ENCODE data around the gene TNFRSF18.

TNFRSF18 gene

GRCh38 chr1:1240348-1240732 lies 33.9 kb upstream of the TNFRSF18 start:
- no peak for DNase-seq

GRCh38 chr1:1239614-1240347 lies 33.4 kb upstream of the TNFRSF18 start:
- no peak for DNase-seq

DNA sequence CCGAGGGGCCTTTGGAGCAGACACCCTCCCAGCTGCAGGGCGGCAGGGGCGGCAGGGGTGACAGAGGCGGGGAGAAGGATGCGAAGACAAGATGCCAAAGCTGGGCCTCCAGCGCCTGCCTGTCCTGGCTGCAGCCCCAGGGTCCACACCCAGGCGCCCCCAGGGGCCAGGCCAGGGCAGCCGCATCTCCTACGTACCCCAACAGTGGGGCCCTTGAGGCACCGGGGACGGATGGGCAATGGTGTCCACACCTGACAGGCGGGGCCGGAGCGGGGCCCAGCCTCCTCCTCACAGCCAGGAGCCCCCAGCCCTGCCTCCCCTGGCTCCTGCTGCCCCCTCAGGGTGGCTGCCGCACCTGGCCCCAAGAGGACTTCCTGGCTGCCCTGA lies 32.8 kb upstream of the TNFRSF18 start:
- no peak for DNase-seq

- DNase-seq = no peak
Measured at GRCh38 chr1:1238702-1239178, 32.3 kb upstream of the TNFRSF18 start.

DNA sequence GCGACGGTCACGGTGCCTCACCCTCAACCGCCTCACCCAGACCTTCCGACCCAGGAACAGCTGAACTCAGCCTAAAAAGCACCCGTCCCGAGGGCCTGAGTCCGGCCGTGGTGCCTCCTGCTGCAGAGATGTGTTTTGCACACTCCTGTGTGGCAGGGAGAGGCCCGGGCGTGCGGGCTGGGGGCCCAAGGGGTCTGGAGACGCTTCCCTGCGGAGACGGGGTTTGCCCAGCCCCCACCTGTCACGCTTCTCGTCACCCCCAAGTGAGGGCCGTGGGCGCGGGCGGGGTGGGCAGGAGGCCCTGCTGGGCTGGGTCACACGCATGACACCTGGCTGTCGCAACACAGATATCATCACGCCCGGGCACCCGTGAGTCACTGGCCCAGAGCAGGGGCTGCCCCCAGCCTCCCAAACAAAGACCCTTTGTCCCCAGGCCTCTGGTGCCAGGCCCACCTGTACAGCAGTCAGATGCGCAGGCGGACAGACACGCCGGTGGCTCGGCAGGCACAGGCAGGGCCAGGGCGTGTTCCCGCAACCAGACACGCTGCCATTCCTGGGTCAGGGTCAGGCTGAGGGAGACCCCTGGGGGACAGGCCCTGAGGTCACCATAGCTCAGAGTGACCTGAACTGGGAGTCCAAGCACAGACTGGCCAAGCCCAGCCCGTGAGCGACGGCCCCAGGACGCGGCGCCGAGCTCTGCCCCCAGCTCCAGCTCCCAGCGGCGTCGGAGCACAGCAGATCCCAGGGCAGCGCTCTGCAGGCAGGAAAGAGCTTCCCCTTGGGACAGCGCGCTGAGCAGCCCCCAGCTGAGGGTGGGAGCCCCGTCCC lies 31.7 kb upstream of the TNFRSF18 start:
- DNase-seq = no peak

GRCh38 chr1:1236945-1237873 lies 30.8 kb upstream of the TNFRSF18 start:
- no peak for DNase-seq

- DNase-seq = no peak
Measured at GRCh38 chr1:1236176-1236763, 29.9 kb upstream of the TNFRSF18 start.

GRCh38 chr1:1235016-1235744 lies 28.8 kb upstream of the TNFRSF18 start:
- no peak for DNase-seq

- DNase-seq = no peak
Measured at GRCh38 chr1:1234180-1234808, 27.9 kb upstream of the TNFRSF18 start.

- no peak for DNase-seq
Measured at GRCh38 chr1:1233567-1233892, 27.1 kb upstream of the TNFRSF18 start.

DNA sequence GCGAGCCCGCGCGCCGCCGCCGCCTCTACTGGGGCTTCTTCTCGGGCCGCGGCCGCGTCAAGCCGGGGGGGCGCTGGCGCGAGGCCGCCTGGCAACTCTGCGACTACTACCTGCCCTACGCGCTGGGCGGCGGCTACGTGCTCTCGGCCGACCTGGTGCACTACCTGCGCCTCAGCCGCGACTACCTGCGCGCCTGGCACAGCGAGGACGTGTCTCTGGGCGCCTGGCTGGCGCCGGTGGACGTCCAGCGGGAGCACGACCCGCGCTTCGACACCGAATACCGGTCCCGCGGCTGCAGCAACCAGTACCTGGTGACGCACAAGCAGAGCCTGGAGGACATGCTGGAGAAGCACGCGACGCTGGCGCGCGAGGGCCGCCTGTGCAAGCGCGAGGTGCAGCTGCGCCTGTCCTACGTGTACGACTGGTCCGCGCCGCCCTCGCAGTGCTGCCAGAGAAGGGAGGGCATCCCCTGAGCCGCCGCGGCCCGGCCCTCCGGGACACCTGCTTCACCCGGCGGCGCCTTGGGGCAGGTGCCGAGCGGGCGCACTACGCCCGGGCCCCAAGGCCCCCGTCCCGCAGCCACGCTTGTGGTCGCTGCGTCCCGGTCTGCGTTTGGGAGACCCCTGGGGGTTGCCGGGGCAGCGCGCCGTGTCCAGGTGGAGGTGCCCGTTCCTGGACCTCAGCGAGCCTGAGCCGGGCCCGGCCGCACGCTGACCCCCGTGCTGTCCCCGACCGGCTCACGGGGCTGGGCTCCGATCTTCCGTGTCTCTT lies 26.6 kb upstream of the TNFRSF18 start:
- DNase-seq = no peak

GRCh38 chr1:1232208-1232795 lies 25.9 kb upstream of the TNFRSF18 start, which contains the start of gene B3GALT6:
Gene B3GALT6, plus strand, starts transcription at chr1:1232237. Its CDS starts 42 bp downstream, at chr1:1232279.
- DNase-seq = no peak

DNA sequence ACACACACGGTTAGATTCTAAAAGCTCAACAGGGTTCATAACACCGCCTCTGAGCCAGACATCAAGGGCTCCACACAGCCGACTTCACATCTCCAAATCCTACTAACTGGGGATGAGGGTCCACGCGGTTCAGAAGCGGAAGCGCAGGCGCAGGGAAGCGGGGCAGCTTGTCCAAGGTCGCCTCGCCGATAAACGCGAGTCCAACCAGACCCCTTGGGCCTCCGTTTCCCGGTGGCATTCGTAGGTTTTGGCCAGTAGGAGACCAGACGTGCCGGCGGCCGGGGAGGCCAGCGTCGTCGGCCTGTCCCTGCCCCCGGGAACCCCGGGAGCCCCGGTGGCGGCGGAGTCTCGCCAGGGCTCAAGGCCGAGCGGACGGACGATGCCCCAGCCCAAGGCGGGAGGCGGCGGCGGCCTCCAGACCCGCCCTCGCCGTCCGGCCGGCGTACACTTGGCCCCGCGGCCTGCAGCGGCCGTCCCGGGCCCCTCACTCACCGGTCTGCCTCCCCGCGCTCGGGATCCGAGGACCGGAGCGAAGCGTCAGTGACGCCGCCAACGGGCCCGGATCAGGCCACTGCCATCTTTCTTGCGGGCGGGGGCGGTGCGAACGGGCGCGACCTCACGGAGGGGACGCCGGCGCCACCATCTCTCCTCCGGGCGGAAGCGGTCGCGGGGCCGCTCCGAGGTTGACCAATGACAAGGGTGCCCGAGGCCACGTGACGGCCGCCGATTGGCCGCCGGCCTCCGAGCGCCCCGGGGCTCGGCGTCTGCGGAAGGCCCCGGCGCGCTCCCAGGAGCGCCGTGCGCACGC lies 25.2 kb upstream of the TNFRSF18 start, which contains the start of gene SDF4:
Gene SDF4 (minus strand): TSS at position 602 of the 808 bp plus-strand sequence. CDS start 3,229 bp downstream, outside the sequence.
- peak; percentile 94 for DNase-seq

DNA sequence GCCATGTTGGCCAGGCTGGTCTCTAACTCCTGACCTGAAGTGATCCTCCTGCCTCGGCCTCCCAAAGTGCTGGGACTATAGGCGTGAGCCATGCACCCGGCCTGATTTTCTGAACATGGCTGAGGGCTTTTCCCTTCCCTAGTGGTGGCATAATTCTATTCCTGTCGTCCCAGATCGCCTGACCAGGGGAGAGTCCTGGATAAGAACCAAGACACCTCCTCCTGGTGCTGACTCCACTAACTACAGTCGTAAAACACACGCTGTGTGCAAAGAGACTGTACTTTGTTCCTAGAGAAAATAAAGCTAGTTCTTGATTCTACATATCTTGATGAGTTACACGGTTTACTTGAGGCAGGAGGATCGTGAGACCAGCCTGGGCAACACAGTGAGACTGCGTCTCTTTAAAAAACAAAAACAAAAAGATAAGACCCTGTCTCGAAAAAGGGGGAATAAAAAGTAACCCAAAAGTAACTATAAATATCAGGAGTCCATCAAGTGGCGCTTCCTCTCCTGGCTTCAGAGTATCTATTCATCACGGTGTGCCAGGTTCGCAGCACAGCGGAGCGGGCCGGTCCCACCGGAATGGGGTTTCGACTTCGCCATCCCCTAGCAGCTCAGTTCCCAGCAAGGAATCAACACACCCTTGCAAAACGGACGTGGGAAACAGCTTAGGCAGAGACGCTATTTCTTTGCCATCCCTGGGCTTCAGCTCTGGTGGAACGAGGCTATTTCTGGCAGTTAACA lies 24.4 kb upstream of the TNFRSF18 start:
- DNase-seq = peak; percentile 68

GRCh38 chr1:1229770-1230169 lies 23.4 kb upstream of the TNFRSF18 start:
- no peak for DNase-seq

DNA sequence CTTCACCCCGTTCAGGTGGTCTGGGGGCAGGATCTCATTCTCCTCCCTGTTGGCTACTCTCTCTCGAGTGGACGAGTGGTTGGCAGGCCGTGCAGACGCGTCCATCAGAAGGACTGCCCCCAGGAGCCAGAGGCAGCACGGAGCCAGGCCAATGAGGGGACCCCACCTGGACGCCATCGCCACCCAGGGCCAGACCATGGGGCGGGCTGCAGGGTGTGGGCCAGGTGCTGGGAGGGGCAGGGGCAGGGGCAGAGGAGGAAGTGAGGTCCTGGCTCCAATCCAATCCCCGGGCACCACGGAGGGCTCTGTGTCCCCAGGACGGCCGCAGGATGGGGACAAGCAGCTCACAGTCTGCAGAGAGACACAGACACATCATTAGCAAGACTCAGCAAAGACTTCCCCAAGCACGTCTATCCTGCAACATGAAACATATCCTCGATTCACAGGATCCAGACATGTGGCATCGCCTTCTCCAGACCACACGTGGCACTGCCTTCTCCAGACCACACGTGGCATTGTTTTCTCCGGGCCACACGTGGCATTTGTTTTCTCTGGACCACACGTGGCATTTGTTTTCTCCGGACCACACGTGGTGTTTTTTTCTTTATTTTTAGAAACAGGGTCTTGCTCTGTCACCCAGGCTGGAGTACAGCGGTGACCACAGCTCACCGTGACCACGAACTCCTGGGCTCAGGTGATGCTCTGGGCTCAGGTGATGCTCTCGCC lies 22.4 kb upstream of the TNFRSF18 start:
- no peak for DNase-seq

DNA sequence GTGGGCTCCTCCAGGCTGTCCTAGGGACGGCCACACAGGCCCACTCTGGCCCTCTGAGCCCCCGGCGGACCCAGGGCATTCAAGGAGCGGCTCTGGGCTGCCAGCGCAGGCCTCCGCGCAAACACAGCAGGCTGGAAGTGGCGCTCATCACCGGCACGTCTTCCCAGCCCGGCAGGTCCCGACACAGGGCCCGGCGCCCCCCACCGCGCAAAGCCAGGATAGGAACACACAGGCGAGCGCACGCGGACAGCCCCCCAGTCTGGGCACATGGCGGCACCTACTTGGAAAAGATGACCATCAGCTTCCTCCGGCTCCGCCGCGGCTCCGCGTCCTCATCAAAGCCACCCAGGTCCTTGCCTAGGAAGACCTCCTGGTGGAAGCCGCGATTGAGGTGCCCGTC lies 21.8 kb upstream of the TNFRSF18 start:
- no peak for DNase-seq

- DNase-seq = no peak
Measured at GRCh38 chr1:1227386-1227785, 21.0 kb upstream of the TNFRSF18 start.
